Mesothelial cell of epicardium (in vitro differentiated cells): Measurements from ENCODE around the gene FHDC1. TPM values are rescaled to one million over a fixed set of nuclear protein-coding genes. Genes with fewer than 3 reads are reported as not detected.

Source experiments
- DNase-seq, 2 experiments: peaks; one replicate each; pipeline ENCODE4 v3.0.0; 2021; ENCODE audit warnings: low spot score in 2 of 2; ENCODE audit not compliant: unreplicated experiment in 2 of 2
- H3K27ac Mint-ChIP-seq: 2 replicates; pipeline ENCODE4 v1.8.0; 2021; ENCODE audit warnings: mixed read lengths
- H3K27me3 Mint-ChIP-seq: 2 replicates; pipeline ENCODE4 v1.8.0; 2021; ENCODE audit warnings: low read depth, mixed read lengths
- H3K36me3 Mint-ChIP-seq: 2 replicates; pipeline ENCODE4 v1.8.0; 2021; ENCODE audit warnings: mixed read lengths
- H3K4me1 Mint-ChIP-seq: 2 replicates; pipeline ENCODE4 v1.8.0; 2021; ENCODE audit warnings: mixed read lengths
- H3K4me3 Mint-ChIP-seq: 2 replicates; pipeline ENCODE4 v1.8.0; 2021; ENCODE audit warnings: mild to moderate bottlenecking, moderate library complexity, mixed read lengths
- H3K9me3 Mint-ChIP-seq: 2 replicates; pipeline ENCODE4 v1.8.0; 2021; ENCODE audit warnings: mixed read lengths
- total RNA-seq: library from RNA; stranded (reverse); gene quantifications from 3 replicates; pipeline ENCODE4 v1.2.1, GENCODE V29; 2021
- TF ChIP-seq, protein P1 (sequence below): fragments of 200-600 bp; sonication (generic); IDR thresholded peaks from one replicate; pipeline ENCODE4 v1.5.0; 2021; ENCODE audit warnings: antibody characterized with exemption; ENCODE audit not compliant: unreplicated experiment

The FHDC1 gene
- total RNA-seq, 1 donor from 2014 or later = 4.6 TPM

DNA sequence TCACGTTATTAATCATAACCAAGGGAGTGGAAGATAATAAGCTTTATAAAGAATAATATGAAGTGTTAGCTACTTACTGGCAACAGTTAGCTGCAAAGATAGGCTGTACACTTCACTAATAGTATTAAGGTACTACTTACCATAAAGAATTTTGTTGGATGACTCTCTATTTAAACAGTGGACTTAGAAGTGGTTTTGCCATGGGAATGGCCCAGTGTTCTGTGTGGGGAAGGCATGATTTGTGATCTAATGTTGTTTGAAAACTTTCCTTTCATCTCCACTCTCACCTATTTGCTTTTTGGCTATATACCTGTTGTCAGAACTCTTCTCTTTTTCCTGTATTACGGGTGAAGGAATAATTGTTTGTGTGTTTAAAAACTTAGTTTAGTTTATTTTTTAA, 23.0 kb downstream of the FHDC1 start:
- peaks cover 5% of the 10 kb centered on the region for H3K36me3 Mint-ChIP-seq
- peaks cover 47% of the 10 kb centered on the region for H3K4me1 Mint-ChIP-seq
- no peaks in the 10 kb centered on the region for H3K9me3 Mint-ChIP-seq
- no peak overlapping the region for H3K27ac Mint-ChIP-seq
- H3K4me3 Mint-ChIP-seq = no peak overlapping the region
- TF ChIP-seq, protein P1, sequence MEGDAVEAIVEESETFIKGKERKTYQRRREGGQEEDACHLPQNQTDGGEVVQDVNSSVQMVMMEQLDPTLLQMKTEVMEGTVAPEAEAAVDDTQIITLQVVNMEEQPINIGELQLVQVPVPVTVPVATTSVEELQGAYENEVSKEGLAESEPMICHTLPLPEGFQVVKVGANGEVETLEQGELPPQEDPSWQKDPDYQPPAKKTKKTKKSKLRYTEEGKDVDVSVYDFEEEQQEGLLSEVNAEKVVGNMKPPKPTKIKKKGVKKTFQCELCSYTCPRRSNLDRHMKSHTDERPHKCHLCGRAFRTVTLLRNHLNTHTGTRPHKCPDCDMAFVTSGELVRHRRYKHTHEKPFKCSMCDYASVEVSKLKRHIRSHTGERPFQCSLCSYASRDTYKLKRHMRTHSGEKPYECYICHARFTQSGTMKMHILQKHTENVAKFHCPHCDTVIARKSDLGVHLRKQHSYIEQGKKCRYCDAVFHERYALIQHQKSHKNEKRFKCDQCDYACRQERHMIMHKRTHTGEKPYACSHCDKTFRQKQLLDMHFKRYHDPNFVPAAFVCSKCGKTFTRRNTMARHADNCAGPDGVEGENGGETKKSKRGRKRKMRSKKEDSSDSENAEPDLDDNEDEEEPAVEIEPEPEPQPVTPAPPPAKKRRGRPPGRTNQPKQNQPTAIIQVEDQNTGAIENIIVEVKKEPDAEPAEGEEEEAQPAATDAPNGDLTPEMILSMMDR = no peak
- DNase-seq = no peak
- H3K27me3 Mint-ChIP-seq = peaks cover 8% of the 10 kb centered on the region

- TF ChIP-seq, protein P1 = no peak
- H3K4me3 Mint-ChIP-seq = no peak overlapping the region
- H3K27me3 Mint-ChIP-seq = peaks cover 8% of the 10 kb centered on the region
- H3K27ac Mint-ChIP-seq = no peak overlapping the region
- no peaks in the 10 kb centered on the region for H3K36me3 Mint-ChIP-seq
- no peak for DNase-seq
- no peaks in the 10 kb centered on the region for H3K9me3 Mint-ChIP-seq
- peaks cover 54% of the 10 kb centered on the region for H3K4me1 Mint-ChIP-seq
Observed at GRCh38 chr4:152960082-152960481, 24.0 kb downstream of the FHDC1 start.

DNA sequence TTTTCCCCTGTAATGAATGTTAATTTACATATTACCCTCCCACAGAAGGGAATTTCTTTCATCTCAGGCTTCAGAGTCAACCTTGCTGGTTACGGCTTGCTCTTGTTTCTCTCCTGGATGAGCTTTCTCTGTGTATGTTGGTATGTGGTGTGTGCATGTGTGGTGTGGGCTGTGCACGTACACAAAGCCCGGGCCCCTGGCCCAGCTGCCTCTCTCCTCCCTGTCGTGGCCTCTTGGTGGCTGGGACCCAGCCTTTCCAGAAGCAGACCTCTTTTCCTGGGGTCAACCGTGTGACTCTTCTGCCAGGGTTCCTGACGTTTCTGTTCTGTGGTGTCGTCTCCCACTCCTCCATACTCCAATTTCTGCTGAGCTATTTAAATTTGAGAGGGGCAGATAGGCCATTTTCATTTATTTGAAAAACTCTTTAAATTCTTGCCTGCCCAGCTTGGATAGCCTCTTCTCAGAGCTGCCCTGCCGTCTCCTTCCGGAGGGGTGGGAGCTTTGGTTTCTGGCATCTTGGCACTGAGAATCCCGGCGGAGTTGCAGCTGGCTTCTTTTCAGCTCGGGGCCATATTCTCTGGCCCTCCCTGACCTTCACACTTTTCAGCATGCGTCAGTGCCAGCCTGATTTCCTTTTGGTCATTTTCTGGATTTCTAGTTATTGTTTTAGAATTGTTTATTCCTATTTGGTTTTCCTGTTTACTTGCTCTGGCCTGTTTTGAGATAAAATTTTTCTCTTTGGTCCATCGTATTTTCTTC, 25.1 kb downstream of the FHDC1 start:
- H3K9me3 Mint-ChIP-seq = no peaks in the 10 kb centered on the region
- peaks cover 8% of the 10 kb centered on the region for H3K27me3 Mint-ChIP-seq
- H3K36me3 Mint-ChIP-seq = no peaks in the 10 kb centered on the region
- TF ChIP-seq, protein P1 = no peak
- no peak overlapping the region for H3K4me3 Mint-ChIP-seq
- no peak for DNase-seq
- peaks cover 59% of the 10 kb centered on the region for H3K4me1 Mint-ChIP-seq
- H3K27ac Mint-ChIP-seq = peak overlapping the region; percentile 73

GRCh38 chr4:152961773-152962115, 25.6 kb downstream of the FHDC1 start:
- H3K4me3 Mint-ChIP-seq = no peak overlapping the region
- TF ChIP-seq, protein P1 = no peak
- no peak for DNase-seq
- H3K36me3 Mint-ChIP-seq = no peaks in the 10 kb centered on the region
- H3K4me1 Mint-ChIP-seq = peaks cover 53% of the 10 kb centered on the region
- H3K27me3 Mint-ChIP-seq = peaks cover 8% of the 10 kb centered on the region
- no peak overlapping the region for H3K27ac Mint-ChIP-seq
- H3K9me3 Mint-ChIP-seq = no peaks in the 10 kb centered on the region

- TF ChIP-seq, protein P1 = no peak
- Mint-ChIP-seq H3K4me1 (peaks cover 51% of the 10 kb centered on the region), H3K36me3 (no peaks in the 10 kb centered on the region), H3K4me3 (no peak overlapping the region), H3K27ac (no peak overlapping the region), H3K27me3 (peaks cover 8% of the 10 kb centered on the region), H3K9me3 (no peaks in the 10 kb centered on the region)
- no peak for DNase-seq
Observed at GRCh38 chr4:152962150-152962549, 26.0 kb downstream of the FHDC1 start.
